GM21447 (cell line): ENCODE data around the gene AMIGO3.
"Not testable (repeated sequence)": the region's sequence is repeated elsewhere in the genome, so short reads cannot be mapped to it uniquely, and the experiment has no call there.

ENCODE experiments used
- ATAC-seq: cut with Tn5 transposase; IDR thresholded peaks from one replicate; pipeline ENCODE4 v1.9.1; 2021; ENCODE audit not compliant: unreplicated experiment

Gene AMIGO3

DNA sequence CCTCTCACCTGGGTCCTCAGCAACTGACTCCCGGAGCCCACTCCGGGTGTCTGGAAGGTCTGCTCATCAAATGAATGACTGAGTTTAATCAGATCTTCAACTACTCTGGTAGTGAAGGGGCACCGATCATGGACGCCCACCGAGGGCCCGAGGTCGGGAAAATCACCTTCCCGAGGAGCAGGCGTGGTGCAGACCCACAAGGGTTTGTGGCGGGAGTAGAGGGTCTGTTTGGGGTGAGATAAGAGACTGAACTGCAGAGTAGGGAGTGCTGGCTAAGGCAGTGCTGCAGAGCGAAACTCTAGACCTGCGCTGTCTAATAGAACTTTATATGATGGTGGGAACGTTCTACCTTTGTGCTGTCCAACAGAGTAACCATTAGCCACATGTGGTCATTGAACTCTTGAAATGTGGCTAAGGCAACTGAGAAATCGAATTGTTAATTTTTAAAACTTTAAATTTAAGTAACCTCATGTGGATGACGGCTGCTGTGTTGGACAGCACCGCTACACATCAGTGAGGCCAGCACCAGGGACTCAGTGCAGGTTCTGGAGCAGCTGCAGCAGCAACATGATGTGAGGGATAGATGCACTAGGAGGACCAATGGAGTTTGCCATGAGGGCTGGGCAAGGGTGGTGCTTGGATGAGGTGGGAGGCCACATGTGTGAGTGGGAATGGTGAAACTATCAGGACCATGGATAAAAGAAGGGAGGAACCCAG, 29.4 kb downstream of the AMIGO3 start:
- ATAC-seq, result peak; percentile 18

DNA sequence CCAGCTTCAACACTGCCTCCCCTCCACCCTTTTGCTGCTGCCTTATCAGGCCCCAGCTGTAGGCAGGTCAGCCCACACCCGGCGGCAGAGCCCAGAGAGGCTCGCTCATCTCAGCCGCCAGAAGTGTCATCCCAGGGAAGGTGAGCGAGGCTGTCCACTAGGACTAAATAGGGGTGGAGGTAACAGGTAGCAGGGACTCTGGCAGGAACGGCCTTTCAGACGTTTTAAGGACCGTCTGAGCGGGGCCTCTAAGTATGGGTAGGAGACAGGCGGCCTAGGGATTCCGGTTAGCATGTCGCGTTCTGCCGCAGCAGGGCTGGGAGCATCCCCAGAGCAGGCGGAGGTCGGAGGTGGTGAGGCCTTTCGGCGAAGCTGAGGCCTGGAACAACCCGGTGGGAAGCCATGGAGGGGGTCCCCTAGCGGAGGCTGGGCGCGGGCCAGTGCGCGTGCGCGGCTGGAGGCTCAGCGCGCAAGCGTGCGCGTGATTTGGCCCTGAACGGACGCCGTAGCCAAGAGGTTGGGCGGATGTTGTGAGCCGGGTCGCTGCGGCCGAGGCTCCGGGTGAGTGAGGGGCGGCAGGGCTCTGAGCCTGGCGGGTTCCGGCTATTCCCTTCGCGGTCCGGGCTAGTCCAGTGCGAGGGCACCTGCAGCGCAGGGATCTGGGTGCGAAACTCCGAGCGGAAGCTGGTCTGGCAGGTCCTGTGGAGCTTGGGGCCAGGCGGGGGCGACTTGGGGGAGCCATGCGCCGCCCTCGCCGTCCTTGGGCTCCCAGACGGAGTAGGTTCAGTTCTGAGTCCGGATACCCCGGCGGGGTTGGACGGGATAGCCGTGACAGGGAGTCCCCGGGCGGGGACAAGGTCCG, 30.2 kb downstream of the AMIGO3 start, which contains the start of the genes MST1 and RNF123:
Gene MST1, minus strand, starts transcription at position 429 of the 862 bp plus-strand sequence. CDS start 783 bp downstream, outside the sequence.
Gene RNF123, plus strand, starts transcription at position 512 of the 862 bp plus-strand sequence. CDS start 1,609 bp downstream, outside the sequence.
- peak; percentile 54 for ATAC-seq

DNA sequence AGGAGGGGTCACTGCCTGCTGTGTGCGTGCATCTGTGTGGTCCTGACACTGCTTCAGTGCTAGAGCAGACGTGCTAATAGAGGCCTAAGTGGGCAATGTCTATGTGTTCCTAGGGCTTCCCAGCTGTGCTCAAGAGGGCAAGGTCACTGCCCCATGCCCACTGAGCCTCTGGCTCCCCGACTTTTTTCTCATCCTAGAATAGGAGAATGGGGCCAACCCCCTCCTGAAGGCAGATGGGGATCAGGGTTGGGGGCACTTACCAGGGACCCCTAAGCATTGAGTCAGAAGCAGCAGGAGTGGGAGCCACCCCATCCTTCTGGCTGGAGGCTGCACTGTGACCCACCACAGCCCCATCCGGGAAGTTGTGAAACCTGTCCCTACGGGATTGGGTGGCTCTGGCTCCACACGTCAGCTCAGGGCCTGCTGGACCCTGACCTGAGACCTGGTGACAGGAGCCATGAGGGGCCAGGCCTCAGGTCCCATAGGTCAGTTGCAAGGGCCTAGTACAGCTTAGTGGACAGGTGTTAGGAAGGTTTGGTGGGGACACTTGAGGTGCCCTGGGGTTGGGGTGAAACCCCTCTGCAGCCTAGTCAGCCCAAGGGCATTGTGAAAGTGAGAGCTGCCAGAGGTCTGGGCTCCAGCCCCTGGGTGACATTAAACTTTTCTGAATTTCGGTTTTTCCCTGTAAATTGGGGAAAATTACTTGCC, 31.0 kb downstream of the AMIGO3 start:
- not testable (repeated sequence) for ATAC-seq

DNA sequence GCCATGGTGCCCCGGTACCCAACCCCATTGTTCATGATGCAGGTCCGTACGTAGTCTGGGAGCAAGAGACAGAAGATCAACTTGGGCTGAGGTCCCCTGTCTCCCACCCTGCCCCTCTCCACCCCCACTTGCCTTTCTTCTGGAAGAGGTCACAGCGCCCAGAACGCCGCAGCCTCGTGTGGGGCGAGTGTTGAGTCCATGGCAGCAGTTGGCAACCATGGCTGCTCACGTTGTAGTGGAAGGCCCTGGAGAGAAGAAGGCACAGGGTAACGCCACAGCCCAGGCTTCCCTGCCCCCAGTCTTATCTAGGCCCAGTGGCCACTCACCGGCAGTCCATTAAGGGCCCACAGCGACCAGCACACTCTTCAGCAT, 32.1 kb downstream of the AMIGO3 start:
- ATAC-seq, result not testable (repeated sequence)

DNA sequence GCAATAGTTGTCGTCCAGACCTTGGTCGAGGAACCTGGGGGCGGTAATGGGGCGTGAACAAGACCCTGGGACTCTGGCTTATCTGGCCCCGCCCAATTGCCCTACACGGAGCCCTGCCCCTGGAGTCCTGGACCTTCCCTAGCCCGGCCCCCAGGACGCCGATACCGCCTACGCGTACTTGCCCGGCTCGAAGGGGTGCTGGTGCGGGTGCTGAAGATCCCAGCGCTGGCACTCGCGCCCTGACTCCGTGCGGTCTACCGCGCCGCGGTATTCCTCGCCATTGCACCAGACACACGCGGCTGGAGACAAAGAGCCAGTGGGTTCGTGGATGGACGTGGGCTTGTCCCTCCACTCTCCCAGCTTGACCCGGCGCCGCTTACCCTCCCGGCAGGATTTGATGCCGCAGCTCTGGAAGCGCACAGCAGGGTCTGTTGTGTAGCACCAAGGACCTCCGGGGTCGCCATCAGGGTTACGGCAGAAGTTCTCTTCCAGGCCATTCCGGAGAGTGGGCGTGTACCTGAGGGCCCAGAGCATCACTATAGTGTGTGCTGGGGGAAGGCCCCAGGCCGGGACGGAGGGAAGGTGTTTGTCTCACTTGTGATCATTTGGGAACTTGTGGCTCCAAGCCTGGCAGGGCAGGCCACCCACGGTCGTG, 32.6 kb downstream of the AMIGO3 start:
- ATAC-seq, result not testable (repeated sequence)

DNA sequence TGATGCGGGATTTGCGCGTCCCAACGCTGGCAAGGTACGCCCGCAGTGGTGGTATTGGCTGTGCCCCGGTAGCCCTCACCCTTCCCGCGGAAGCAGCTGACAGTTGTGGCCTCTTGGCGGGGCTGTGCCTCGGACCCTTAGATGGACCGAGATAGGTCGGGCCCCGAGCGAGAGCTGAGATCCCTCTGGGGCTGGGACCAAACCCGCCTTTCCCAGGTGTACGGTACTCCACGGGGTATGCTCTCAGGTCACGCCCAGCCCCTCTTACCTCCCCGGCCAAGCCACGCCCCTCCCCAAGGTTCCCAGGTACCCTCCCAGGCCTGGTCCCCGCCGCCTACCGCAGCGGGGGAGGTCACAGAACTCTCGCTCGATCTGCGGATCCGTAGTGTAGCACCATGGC, 33.1 kb downstream of the AMIGO3 start:
- ATAC-seq, result not testable (repeated sequence)

DNA sequence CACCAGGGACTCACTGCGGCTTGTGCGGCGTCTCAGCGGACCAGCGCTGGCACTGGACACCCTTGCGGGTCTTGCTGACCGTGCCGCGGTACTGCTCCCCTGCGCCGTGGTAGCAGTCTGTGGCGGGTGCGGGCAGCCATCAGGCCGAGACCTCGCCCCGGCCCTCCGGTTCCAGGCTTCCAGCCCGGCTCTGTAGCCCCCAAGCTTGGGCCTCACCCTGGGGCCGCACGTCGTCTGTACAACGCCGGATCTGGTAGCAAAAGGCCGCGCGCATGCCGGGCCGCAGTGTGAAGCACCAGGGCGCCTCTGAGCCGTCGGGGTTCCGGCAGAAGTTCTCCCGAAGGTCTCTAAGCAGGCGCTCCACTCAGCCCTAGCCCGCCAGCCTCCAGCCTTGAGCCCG, 33.6 kb downstream of the AMIGO3 start:
- not testable (repeated sequence) for ATAC-seq

DNA sequence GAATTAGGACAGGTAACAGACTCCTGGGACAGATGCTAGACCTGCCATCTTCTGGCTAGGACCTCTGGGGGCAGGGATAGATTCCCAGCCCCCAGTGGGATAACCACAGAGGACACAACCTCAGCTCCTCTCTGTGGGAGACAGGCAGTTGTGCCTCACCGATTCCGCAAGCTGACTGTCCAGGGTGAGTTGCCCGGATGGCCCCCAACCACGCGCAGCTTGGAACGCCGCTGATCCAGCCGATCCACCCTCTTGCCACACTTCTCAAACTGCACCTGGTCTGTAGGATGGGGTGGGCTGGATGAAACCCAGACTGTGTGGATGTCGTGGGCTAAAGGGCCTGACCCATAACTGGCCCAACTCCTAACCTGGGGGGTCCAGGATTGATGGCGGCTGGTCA, 34.4 kb downstream of the AMIGO3 start:
- ATAC-seq, result not testable (repeated sequence)

DNA sequence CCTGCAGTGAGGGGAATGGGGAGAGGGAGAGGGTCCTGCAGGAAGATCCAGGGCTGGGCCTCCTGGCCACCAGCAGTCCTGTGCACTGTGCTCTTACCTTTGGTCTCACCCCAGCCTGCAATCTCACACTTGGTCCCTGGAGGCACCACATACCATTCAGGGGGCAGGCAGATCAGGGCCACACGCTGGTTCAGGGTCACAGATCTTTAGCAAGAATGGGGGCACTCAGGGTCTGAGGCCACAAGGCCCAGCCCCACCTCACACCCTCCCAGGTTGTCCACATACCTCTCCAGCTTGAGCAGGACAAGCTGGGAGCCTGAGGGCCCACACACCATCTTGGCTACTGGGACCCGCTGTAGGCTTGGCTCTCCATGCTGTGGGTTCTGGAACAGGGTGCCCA, 35.0 kb downstream of the AMIGO3 start:
- not testable (repeated sequence) for ATAC-seq

DNA sequence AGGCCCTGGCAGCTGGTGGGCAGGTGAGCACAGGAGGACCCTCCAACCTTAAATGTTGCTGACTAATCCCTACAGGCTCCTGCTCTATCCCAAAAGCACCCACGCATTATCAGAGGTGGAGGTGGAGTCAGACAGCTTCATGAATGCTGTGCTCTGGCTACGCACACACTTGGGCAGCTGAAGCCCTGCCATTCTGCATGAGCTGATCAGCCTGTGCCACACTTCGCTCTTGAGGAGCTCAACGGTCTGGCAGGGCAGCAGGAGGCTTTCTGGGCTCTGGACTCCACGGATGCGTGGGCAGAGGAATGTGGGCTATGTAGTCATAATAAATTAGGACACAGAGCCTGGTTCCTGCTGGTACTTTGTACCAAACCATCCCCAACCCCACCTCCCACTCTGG, 36.3 kb downstream of the AMIGO3 start:
- no peak for ATAC-seq

DNA sequence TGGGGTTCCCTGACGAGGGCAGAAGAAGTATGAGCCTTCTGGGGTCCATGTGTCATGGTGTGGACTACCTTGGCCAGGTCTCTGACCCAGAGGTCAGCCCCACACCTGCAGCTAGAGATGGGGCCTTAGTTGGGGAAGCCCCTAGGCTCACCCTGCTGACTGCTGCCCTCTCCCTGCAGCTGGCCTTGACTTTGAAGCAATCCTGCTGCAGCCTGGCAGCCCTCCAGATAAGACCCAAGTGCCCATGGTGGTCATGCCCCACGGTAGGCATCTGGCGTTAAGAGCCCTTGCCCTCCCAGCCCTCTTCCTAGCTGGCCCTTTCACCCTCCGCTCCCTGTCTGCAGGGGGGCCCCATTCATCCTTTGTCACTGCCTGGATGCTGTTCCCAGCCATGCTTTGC, 37.9 kb downstream of the AMIGO3 start:
- ATAC-seq, result no peak

DNA sequence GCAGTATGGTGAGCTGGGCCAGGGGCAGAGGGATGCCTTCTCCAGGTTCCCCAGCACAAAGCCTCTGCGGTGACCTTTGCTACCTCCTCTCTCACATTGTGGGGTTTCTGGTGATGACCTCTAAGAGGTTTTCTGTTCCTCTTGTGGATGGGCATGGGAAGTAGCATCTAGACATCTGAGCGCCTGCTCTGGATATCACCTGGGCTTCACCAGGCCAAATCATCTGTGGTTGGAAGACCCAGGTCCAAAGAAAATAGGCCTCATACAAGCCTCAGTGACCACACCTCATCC, 38.3 kb downstream of the AMIGO3 start:
- no peak for ATAC-seq

DNA sequence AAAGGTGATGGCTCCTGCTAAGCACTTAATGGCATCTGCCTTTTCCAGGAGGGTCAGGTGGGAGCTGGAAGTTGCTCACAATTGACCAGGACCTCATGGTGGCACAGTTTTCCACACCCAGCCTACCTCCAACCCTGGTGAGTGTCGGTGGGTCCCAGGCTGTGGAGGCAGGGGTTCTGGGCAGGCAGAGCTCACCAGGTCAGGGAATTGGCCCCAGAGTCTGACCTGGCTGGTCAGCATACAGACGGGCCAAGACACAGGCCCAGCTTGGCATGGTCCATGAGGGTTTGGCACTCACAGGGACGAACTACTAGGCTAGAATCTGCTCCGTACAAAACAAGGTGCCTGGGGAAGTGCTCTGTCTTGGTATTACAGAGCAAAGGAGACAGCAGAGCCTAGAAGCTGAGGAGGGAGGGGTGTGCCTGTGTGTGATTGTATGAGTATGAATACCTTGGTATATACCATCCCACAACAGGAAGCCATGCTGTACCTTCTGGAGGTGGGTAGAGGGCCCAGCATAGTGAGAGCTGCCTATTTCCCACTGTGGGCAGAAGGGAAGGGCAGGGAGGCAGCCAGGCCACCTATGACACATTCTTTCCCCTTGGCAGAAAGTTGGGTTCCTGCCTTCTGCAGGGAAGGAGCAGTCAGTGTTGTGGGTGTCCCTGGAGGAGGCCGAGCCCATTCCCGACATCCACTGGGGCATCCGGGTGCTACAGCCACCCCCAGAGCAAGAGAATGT, 38.8 kb downstream of the AMIGO3 start:
- no peak for ATAC-seq

DNA sequence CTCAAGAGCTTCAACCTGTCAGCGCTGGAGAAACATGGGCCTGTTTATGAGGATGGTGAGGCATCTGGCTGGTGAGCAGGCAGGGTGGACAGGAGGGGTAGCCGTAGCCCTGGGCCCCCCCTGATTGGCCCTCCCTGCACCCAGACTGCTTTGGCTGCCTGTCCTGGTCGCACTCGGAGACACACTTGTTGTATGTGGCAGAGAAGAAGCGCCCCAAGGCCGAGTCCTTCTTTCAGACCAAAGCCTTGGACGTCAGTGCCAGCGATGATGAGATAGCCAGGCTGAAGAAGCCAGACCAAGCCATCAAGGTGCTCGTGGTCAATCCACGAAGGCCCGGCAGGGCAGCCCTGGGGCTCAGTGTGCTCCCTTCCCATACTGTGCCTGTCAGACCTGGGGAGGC, 43.6 kb downstream of the AMIGO3 start:
- no peak for ATAC-seq

DNA sequence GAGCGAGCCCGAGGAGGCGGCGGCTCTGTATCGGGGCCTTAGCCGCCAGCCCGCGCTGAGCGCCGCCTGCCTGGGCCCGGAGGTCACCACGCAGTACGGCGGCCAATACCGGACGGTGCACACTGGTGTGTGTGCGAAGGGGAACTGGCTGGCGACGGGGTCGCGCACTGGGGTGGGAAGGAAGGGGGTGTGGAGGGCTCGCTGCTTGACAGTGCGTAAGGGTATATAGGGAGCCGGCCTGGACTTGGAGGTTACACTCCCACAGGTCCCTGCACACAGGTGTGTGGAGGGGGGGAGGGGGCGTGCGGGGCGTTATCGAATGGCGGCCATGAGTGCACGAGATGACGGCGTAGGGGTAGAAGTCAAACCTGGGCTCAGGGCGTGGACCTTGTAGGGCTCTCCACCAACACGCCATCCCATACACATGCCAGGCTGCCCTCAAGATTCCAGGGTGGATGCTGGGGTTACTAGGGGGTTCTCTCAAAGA, 44.9 kb downstream of the AMIGO3 start:
- peak; percentile 13 for ATAC-seq

DNA sequence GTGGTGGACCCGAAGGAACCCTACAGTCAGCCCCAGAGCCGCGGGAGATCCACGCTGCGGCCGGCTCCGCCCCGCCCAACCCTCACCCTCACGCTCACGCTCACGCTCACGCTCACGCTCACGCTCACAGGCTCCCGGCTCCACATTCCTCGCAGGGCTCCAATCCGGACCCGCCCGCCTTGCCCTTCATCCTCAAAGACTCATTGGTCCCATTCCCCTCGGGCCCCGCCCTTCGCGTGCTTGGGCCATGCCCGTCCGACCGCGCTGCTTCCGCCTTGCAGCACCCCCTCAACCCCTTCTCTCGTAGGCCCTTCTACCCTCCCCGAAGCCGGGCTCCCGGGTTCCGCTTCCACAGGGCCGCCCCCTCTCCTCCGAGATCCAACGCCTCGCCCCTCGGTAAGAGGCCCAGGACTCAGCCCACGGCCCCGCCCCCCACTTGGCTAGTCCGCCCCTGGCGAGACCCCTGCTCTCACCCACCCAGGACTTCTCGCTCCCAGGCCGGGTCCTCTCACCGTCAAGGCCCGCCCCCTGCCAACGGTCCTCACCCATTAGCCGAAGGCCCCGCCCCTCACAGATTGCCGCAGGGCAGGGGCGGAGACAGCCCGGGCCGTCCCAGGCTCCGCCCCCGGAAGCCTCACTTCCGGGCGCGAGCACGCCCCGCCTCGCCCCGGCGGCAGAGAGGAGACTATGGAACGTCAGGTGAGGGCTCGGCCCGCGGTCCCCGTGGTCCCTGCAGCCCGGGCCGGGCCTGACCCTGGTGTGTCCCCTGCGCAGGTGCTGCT, 45.6 kb downstream of the AMIGO3 start, which contains the start of gene APEH:
Gene APEH, plus strand, starts transcription at position 637 of the 782 bp plus-strand sequence. Its CDS starts 51 bp downstream, at position 688.
- peak; percentile 82 for ATAC-seq

DNA sequence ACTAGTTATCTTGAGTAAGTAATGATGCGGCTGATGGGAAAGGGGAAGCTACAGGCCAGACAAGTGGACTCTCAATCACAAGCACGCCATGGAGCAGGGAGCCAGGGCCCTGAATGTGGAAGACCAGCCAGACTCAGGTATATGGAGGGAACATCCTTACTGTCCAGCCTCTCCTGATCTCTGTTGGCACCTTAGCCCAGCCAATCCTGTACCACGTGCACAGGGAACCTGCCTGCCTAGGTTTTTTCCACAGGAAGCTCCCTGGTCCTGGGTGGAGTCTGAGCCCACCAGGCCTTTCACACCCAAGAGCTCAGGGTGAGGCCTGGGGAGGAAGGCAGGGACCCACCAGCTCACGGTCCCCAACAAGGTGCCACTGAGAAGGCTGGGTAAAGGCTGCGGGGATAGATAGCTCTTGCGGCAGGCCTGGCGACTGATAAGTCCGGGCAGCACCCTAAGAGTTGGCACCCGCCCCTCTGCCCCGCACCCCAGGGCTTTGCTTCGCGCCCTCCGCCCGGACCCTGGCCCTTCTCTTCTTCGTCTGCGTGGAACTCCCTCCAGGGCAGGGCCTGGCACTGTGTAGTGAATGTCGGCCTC, 46.3 kb downstream of the AMIGO3 start:
- ATAC-seq, result no peak

DNA sequence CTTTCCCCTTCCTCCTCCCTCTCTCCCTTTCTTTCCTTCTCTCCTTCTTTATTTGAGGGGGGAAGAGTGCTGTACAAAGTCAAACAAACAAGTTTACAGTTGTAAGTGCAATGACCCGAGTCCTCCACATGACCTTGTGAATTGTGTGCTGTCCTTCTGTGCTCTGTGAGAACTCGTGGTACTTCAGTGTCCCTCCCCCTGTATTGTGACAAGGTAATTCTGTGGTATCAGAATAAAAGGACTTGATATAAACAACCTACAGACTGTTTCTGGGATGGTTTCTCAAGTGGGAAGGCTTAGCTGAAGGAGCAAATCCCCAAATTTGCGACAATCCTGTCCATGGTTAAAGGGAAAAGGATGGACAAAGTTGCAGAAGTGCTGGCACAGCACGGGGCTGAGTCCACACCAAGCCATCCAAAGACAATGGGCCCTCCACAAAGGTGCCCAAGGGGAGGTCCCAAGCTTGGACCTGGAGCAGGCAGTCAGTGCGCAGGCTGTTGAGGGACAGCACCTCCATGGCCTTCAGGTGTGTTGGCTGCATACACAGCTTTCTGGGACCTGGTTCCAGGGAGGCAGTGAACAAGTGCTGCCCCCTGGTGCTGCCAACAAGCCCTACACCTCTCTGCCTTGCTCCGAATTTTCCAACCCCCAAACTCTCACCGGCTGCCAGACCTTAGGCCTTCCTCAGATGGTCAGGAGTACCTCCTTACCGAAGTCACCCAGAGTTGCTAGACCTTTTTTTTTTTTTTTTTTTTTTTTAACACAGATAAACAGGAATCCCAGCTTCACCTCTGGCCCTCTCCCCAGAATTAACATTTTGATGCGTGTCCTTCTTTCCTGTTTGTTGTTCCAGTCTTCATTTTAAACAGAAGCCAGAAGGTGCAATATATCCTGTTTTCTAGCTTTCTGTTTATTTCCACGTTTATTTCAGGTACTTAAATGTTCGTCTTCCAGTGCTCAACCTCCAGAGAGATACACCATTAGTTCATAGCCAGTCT, 47.9 kb downstream of the AMIGO3 start:
- no peak for ATAC-seq
